Stimulated activated CD8-positive, alpha-beta memory T cell treated with anti-CD3 and anti-CD28 coated beads, Interleukin-12 subunit alpha, Interleukin-12 subunit beta, amount 100 ng/mL, for 1 hour (primary cell): Measurements from ENCODE around the gene TMC3.

Source experiments
- DNase-seq: peaks from one replicate; pipeline ENCODE4 v3.0.0-alpha.2; 2020; ENCODE audit warnings: low read depth

TMC3 gene

GRCh38 chr15:81322676-81323253, 51.2 kb downstream of the TMC3 start:
- DNase-seq = no peak

DNA sequence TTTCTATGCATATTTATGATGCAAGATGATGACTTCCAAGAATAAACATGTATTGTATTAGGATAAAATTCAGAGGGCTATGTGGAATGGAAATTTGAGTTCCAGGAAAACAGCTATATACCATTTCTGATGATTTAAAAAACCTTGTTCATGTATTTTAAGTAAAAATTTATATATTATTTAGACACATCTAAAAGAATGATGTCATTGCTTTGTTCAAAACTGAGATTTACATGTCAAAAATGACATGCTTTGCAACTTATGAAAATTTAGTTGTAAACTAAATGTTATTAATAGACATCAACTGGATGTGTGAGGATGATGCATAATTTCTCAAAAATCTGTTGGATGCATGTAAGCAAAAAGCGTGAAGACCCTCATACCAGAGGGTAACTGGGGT, 52.3 kb downstream of the TMC3 start:
- DNase-seq = no peak

DNA sequence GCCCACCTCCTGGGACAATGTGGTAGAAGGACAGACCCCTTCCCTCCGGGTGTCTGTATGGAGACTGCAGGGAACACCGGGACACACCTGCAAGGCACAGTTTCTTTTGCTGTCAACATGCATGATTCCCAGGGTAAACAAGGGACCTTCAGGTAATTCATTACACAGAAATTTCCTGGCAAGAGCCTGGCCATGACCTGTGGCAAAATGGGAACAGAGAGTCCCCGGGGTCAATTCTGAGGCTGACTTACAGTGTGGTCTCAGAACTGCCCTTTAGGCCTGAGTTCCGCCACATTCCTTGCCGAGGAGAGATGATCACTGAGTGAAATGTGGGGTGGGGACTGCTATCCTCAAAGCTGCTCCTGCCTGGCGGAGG, 56.4 kb downstream of the TMC3 start:
- DNase-seq = no peak

- DNase-seq = no peak
Observed at GRCh38 chr15:81316267-81316666, 57.7 kb downstream of the TMC3 start.

GRCh38 chr15:81315452-81316175, 58.4 kb downstream of the TMC3 start:
- no peak for DNase-seq

- no peak for DNase-seq
Observed at GRCh38 chr15:81314378-81314777, 59.6 kb downstream of the TMC3 start.

DNA sequence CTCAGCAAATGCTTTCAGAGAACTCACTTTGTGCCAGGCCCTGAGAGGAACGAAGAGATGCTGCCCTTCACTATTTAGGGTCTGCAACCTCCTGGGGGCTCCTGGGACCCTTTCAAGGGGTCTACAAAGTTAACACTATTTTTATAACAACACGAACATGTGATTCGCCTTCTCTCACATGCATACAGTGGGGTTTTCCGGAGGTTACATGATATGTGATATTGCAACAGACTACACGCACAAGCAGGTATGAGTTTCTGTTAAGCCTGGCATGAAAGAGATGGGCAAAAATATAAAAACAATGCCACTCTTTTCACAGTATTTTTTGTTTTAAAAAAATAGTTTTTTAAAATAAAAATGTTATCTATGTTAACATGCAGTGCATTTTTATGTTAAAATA, 60.3 kb downstream of the TMC3 start:
- no peak for DNase-seq

- no peak for DNase-seq
Observed at GRCh38 chr15:81312790-81313543, 61.0 kb downstream of the TMC3 start.

DNA sequence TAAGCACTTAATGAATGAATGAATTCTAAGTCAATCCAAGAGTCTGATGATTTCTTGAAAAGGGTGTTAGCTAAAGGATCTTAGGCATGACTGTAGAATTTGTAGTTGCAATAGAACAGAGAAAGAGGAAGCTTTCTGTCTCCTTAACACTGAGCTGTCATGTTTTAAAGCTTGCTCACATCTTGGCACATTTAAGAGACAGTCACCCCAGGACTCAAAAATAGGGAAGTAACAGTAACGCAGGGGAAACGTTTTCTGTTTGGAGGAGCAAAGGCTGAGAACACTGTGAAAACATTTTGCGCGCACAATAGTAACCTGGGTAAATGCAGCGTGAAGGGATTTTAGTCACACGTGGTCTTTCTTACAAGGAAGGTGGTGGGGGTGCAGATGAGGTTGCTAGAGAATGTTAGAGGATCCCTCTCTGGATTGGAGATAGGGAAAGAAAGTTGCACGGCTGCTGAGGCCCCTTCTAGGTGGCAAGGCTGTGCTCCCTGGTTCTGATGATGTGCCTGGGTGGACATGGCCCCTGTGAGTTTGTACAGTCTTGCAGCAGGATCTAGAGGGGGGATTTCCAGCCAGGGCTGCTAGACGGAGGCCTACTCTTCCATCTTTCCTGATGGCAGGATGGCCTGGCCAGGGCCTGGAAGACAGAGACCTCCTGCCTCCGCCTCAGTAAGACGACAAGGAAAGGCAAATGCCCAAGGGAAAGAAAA, 62.1 kb downstream of the TMC3 start:
- no peak for DNase-seq

DNA sequence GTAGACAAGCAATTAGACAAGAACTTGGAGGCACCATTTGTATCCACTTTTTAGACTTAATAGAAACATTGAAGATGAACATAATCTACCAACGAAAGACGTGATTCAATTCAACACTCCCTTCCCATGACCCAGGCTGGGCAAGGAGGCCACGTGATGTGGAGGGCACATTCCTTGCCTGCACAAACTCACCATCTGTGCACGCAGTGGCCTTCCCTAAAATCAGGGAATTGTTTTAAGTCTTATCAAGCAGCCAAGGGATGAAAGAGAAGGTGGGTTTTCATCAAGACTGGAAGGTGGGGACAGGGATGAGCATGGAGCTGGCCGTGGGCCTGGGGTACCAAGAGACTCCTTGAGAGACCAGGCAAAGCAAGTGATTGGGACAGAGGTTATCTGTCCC, 63.5 kb downstream of the TMC3 start:
- DNase-seq = no peak

DNA sequence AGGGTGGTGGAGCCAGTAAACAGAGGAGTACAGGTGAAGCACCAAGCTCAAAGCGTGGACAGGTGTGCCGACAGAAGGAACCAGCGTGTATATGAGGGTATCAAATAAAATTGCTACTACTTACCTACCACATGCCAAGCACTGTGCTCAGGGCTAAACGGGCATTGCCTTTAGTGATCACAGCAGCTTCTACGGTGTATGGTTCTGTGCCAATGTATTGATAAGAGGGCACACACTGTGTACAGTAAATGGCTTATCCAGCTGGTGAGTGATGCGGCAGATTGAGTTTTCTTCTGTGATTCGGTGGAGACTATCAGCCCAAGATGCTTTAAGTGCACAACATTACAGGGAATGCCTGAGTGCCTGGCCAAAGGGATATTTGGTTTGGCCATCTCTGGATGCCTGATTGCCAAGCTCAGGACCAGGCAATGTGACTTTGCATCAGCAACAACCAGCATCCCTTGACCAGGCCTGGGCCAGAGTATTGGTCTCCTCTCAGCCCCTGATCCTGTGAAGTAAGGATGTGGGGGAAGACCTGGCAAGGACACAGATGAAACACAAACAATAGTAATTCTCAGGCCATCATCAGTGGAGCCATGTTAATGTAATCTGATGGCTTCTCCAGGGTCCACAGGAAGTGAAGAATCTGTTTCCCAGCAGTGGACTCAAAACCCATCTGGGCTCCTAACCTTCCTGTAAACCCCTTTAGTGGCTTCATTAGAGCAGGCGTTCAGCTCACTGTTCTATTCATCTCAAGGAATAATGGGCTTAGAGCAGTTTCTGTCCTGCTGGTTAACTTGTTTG, 64.2 kb downstream of the TMC3 start:
- DNase-seq = no peak

DNA sequence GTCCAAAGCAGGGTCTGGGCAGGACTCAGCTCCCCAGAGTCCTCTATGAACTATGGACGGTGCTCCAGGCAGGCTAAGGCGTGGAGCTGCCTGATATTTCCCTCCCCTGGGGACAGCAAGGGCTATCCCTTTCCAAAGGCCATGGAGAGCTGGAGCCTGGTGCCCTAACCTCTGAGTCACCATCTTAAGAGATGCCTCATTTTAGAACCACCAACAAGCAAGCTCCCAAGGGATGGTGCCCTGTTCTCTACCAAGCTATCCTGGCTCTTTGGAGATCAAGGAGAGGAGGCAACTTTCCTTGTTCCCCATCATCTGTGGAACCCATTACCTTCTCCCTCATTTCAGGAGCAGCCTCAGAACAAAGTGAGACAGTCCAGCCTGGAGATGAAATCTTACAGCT, 65.8 kb downstream of the TMC3 start:
- DNase-seq = no peak

GRCh38 chr15:81304226-81304625, 69.8 kb downstream of the TMC3 start:
- DNase-seq = no peak

GRCh38 chr15:81303244-81304225, 70.5 kb downstream of the TMC3 start:
- DNase-seq = no peak

DNA sequence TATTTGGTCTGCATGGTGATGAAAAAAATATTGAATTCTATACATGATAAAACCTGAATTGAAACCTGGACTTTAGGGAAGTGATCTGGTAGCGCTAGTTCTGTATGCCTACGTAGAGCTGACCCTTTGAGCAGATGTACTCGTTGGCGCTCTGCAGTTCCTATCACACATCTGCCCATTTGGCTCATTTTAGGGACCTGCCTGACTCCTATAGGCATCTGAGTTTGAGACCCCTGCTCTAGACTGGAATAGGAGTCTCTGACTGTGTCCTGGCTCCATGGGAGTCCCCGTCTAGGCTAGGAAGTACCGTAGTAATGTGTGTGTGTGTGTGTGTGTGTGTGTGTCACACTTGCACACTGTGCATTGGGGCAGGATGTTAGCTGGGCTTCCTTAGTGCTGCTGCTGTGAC, 71.3 kb downstream of the TMC3 start:
- DNase-seq = no peak

DNA sequence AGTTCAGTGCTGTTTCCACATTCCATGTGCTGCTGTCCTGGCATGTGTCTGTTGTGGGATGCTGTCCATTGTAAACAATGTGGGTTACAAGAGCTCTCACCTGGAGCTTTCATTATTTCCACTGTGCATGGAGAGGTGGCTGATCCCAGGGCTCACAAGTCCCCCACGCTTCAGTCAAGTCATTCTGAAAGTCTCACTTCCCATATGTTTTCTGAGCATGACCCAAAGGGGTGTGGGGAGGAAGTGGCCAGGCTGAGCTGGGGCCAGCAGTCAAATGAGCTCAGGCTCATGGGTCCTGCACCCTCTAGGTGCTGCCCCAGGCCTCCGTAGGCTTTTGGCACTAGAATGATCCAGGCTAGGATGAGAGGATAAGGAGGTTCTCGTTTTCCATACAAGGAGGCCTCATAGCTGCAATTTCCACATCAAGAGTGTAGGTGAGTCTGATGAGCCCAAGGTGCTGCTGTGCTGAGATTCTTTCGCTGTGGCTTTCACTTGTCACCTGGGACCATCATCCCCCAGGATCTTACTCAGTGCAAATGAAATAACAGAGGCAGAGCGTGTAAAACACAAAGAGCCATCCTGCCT, 72.1 kb downstream of the TMC3 start:
- DNase-seq = no peak

DNA sequence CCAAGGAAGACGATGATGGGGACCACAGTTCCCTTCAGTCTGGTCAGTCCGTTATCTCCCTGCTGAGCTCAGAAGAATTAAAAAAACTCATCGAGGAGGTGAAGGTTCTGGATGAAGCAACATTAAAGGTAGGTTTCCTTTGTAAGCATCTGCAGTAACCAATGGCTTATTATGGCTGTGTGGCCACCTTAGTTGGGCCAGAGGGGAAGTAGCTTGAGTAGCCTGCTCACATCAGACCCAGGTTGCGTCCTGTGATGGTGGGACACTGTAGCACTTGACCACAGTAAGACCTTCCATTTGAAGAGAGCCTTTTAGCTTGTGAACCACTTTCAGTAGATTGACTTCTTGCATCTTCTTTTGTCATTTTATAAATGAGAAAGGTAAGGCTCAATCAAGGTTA, 72.6 kb downstream of the TMC3 start:
- DNase-seq = no peak

DNA sequence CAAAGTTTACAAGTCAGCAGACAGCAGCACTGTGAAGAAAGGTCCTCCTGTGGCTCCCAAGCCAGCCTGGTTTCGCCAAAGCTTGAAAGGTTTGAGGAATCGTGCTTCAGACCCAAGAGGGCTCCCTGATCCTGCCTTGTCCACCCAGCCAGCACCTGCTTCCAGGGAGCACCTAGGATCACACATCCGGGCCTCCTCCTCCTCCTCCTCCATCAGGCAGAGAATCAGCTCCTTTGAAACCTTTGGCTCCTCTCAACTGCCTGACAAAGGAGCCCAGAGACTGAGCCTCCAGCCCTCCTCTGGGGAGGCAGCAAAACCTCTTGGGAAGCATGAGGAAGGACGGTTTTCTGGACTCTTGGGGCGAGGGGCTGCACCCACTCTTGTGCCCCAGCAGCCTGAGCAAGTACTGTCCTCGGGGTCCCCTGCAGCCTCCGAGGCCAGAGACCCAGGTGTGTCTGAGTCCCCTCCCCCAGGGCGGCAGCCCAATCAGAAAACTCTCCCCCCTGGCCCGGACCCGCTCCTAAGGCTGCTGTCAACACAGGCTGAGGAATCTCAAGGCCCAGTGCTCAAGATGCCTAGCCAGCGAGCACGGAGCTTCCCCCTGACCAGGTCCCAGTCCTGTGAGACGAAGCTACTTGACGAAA, 74.3 kb downstream of the TMC3 start:
- DNase-seq = no peak

DNA sequence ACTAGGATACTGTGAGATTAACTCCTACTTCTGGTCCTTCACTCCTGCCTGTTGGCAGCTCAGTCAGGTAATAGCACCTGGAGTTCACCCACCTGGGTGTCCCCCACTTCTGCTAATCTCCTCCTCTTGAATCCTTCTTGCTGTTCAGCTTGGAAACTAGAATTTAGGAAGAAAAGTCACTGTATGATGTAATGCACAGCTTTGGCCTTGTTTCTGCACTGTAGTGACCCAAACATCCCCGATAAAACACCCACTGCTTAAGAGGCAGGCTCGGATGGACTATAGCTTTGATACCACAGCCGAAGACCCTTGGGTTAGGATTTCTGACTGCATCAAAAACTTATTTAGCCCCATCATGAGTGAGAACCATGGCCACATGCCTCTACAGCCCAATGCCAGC, 74.9 kb downstream of the TMC3 start:
- no peak for DNase-seq

DNA sequence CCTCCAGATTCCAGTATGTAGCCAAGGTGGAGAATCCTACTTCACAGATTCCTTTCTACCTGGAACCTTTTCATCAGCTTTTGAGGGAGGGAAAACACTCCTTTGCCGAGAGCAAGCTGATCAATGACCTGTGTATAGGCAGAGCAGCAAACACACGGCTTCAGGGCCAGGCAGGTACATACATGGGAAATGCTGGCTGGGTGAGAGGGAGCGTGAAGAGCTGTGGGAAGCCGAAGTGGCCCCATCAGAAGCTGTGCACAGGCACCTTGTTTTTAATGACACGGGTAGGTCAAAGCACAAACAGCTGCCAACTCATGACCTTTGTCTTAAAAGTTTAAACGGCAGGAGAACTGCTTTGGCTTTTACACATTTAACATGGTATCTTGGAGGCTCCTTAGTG, 75.4 kb downstream of the TMC3 start:
- DNase-seq = no peak
